Measurements from ENCODE around the gene IDI1.
A peak's percentile ranks its signal among the peaks of the same experiment; 100 is the strongest.

IDI1 gene

GRCh38 chr10:1063232-1063865 is 14.4 kb upstream of the IDI1 start:
- TF ChIP-seq CTCF (IDR thresholded peaks at IDR 0.05; ENCODE audit: control insufficient read depth, insufficient read depth, low read depth, low read length, missing control alignments): no peak
- no peak overlapping the region for H3K4me3 ChIP-seq (ENCODE audit: control insufficient read depth, low read depth, low read length)
- no peak for DNase-seq (ENCODE audit: low read depth)

- H3K4me3 ChIP-seq (ENCODE audit: control insufficient read depth, low read depth, low read length): no peak overlapping the region
- DNase-seq (ENCODE audit: low read depth): no peak
- TF ChIP-seq CTCF (IDR thresholded peaks at IDR 0.05; ENCODE audit: control insufficient read depth, insufficient read depth, low read depth, low read length, missing control alignments): no peak
These were observed 13.2 kb upstream of the IDI1 start for GRCh38 chr10:1061930-1062774.

- TF ChIP-seq CTCF (IDR thresholded peaks at IDR 0.05; ENCODE audit: control insufficient read depth, insufficient read depth, low read depth, low read length, missing control alignments): no peak
- no peak overlapping the region for H3K4me3 ChIP-seq (ENCODE audit: control insufficient read depth, low read depth, low read length)
- no peak for DNase-seq (ENCODE audit: low read depth)
These were observed 11.0 kb upstream of the IDI1 start for GRCh38 chr10:1059902-1060301.

GRCh38 chr10:1058017-1058416 is 9.1 kb upstream of the IDI1 start:
- no peak for DNase-seq (ENCODE audit: low read depth)
- no peak overlapping the region for H3K4me3 ChIP-seq (ENCODE audit: control insufficient read depth, low read depth, low read length)
- TF ChIP-seq CTCF (IDR thresholded peaks at IDR 0.05; ENCODE audit: control insufficient read depth, insufficient read depth, low read depth, low read length, missing control alignments): no peak

- no peak for DNase-seq (ENCODE audit: low read depth)
- peak overlapping the region; percentile 75 for H3K4me3 ChIP-seq (ENCODE audit: control insufficient read depth, low read depth, low read length)
- TF ChIP-seq CTCF (IDR thresholded peaks at IDR 0.05; ENCODE audit: control insufficient read depth, insufficient read depth, low read depth, low read length, missing control alignments): no peak
These were observed 8.3 kb upstream of the IDI1 start for GRCh38 chr10:1057106-1057657.

GRCh38 chr10:1056326-1057105 is 7.6 kb upstream of the IDI1 start, which contains the start of gene WDR37:
WDR37 (plus strand) TSS chr10:1056385; CDS start chr10:1072156, 15,771 bp downstream.
- DNase-seq (ENCODE audit: low read depth): peak; percentile 48
- TF ChIP-seq CTCF (IDR thresholded peaks at IDR 0.05; ENCODE audit: control insufficient read depth, insufficient read depth, low read depth, low read length, missing control alignments): no peak

More at GRCh38 chr10:1056326-1057105, 7.6 kb upstream of the IDI1 start, which contains the start of gene WDR37:
- peak within 1 kb of the TSS; percentile 75 for H3K4me3 ChIP-seq (ENCODE audit: control insufficient read depth, low read depth, low read length)

Data from AG09309 (cell line).